Hepatic stellate cell (primary cell): ENCODE results near the gene REL.
"Not testable (repeated sequence)": the region's sequence is repeated elsewhere in the genome, so short reads cannot be mapped to it uniquely, and the experiment has no call there.

Experiments used
- DNase-seq: peaks from one replicate; pipeline ENCODE4 v3.0.0; 2011; ENCODE audit warnings: low spot score

Gene REL

DNA sequence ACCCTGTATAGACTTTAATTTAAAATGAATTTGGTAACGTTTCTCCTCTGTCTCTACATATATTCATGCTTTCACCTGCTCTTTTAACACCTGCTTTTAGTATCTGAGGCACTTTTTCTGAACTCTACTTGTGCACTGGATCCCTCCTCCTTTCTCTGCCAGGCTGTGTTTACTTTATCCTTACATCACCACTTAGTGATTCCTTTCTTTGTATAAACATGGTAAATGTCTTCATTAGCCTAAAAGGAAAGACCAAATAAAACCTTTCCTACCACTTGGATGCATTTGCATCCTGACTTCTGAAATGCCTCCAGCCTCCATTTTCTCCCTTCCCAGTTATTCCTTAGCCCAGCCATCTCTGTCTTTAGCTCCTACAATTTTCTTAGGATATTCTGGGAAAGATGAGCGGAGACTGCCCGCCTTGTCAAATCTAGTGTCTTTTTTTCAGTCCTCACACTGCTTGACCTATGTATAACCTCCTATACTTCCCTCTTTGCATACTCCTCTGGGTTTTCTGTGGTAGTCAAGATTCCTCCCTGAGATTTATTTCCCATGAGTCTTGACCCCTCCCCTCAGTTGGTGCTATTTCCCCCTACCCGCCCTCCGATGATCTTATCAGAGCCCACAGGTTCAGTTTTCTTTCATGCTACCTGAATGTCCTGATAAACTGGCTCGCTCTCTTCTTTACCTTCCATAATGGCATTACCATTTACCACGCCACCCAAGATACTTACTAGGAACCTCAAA is 44.8 kb downstream of the REL start:
- DNase-seq, result no peak

DNA sequence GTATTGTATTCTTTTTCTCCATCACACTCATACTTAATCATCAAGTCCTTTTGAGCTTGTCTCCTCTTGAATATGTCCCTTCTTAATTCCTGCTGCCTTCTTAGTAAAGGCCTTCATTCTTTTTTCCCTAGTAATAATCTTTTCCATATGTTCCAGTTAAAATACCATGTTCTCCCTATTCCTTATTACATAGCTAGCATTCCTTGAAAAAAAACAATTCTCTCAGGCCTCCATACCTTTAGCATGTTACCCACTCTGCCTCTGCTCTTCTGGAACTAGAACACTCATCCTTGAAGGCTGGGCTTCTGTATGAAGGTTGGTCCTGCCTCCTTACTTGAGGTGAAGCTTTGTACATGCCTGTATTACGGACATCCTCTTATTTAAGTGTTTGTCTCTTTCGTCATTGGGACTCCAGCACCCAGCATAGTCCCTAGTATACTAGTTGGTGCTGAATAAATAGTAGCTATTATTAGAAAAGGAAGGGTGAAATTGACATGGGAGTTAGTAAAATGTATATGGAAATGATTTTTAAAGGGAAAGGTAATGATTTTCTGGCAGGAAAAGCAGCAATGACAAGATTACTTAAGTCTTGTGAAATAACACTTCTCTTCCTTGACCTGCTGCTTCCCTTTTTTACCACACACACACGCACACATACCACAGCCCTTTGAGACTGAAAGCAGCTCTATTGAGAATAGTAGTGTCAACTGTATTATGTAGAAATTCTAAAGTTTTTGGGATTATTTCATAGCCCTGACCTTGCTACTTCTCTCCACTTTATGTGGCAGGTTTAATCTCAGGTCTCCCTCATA is 45.6 kb downstream of the REL start:
- DNase-seq, result no peak

DNA sequence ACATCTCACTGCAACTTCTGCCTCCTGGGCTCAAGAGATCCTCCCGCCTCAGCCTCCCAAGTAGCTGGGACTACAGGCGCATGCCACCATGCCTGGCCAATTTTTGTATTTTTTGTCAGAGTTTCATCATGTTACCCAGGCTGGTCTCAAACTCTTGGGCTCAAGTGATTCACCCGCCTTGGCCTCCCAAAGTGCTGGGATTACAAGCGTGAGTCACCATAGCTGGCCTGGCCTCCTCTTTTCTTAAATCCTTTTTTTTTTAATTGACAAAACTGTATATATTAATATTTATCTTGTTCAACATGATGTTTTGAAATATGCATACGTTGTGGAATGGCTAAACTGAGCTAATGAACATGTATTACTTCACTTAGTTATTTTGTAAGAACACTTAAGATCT is 50.7 kb downstream of the REL start:
- DNase-seq, result not testable (repeated sequence)

DNA sequence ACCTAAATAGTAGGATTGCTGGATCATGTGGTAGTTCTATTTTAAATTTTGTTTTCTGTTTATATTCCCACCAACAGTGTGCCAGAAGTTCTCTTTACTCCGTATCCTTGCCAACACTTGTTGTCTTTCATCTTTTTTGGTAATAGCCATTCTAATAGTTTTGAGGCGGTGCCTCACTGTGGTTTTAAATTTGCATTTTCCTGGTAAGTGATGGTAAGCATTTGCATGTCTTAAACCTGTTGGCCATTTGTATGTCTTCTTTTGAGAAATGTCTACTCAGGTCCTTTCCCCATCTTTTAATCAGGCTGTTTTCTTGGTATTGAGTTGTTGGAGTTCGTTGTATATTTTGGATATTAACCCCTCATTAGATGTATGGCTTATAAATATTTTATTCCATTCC is 51.6 kb downstream of the REL start:
- DNase-seq, result no peak

DNA sequence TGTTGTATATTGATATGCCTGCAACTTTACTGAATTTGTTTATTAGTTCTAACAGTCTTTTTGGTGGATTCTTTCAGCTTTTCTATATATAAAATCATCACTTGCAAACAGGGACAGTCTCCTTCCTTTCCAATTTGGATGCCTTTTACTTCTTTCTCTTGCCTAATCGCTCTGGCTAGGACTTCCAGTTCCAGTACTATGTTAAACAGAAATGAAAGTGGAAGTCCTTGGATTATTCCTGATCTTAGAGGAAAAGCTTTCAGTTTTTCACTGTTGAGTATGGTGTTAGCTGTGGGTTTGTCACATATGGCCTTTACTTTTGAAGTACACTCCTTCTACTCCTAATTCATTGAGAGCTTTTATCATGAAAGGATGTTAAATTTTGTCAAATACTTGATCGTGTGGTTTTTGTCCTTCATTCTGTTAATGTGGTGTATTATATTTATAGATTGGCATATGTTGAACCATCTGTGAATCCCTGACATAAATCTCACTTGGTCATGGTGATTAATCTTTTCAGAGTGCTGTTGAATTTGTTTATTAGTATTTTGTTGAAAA is 52.9 kb downstream of the REL start:
- DNase-seq, result no peak

DNA sequence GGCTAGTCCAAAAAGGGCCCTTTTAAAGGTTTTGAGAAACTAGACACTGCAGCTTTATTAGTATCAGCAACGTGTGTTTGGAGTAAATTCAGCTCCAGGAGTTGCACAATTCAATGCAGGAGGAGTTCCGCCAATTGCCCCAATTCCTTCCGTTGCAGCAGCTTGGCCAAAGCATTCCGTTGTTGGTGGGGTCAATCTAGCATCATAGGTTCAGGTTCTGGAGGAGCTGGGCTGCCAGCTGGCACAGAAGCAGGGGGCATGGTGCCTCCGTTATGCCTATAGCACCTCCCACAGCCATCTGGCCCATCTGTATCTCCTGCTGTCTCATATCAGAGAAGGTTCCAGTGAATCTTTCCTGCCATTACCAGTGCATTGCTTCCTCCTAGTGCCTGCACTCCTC is 55.4 kb downstream of the REL start:
- DNase-seq, result no peak

DNA sequence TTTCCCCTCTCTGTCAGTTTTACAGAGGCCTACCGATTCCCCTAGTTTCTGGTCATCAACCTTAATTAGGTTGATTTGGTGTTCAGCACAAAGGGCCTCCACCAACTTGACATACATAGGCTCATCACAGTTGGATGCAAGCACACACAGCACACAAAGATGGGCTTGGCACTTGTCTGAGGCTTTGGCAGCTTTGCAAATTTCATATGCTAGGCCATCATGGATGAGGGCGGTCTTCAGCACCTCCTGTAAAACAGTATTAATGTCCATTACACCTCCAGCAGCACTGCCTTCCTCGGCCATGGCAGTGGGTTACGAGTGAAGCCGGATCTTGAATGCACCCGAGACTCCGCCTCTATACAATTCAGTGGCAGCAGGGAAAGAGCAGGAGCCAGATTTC is 56.9 kb downstream of the REL start:
- no peak for DNase-seq

DNA sequence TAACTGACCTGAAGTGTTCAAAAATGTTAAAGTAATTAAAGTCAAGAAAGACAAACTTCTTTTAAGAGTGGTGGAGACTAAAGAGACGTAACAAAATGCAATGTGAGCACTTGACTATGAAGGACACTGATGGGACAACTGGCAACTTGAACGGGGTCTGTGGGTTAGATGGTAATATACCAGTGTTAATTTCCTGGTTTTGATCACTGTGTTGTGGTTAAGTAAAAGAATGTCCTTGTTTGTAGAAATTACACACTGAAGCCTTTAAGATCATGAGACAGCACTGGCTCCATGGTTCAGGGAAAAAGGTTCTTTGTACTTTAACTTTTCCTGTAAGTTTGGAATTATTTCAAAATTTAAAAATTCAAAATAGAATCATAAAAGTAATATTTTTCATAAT is 58.2 kb downstream of the REL start:
- no peak for DNase-seq

DNA sequence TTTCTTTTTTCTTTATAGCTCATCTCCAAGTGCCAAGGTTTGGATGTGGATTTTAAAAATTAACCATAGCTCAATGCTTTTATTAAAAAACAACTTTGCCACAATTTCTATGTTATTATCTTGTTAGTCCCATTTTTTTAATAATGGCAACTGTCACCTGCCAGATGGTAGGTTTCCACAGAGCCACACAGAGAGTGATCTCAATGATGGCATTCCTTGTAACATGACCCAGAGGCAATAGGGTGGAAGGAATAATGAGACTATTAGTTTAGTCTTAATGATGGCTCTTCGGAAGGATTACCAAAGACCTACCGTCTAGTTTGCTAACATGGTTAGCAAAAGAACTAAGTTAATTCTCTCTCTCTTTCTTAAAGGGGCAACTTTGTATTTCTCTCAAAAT is 64.0 kb downstream of the REL start:
- DNase-seq, result no peak

DNA sequence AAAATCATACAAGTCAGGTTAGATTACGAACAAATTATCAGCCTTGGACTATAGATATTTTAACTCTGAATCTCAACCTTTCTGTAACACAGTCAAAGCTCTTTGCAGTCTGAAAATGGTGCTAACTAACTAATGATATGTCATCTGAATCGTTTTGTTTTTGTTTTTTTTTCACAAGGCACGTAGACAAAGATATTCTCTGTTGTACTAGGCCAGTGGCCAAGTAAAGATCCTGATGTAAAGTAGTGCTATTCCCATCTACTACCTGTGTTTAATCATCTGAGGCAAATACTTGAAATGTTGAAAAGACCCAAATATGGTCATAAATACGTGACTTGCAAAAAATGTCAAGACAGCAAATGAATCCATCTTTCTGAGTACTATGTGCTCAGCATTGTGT is 65.7 kb downstream of the REL start:
- DNase-seq, result no peak

DNA sequence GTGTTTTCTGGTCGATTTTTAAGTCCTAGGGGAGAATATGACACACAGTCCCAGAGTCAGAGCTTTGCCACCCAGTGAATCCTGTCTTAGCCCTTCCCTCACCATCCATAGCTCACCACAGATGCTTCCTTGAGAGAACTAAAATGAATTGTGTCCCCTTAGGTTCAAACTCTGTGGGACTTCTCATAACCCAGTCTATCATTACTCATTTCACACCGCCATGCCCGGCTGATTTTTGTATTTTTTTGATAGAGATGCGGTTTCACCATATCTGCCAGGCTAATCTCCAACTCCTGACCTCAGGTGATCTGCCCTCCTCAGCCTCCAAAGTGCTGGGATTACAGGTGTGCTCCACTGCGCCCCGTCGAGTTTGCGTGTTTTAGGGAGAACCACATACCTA is 66.8 kb downstream of the REL start:
- no peak for DNase-seq

DNA sequence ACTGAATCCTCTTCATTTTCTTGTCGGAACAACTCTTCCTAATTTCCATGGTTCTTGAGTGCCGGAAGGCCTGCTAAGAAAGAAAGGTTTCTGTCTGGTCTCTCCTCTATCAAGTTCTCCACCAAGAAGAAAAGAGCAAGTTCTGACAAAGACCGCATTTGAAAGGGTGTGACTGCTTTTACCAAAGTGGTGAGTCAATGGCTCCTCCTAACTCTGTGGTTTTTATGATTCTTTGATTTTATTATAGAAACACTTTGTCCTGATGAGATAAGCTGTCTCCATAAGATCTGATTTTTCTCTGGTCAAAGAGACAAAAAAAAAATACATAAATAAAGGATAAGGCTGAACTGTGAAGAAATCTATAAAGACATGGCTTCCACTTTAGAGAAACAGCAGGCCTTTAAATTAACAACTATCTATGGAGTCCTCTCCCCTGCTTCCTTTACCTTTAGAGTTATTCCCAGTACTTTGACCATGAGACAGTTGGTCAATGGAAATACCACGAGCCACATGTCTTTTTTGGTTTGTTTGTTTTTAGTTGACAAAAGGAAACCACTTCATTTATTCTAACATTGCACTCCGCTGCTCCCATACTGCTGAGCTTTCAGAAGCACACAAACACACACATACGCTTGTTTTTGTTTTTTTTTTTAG is 67.7 kb downstream of the REL start:
- no peak for DNase-seq

DNA sequence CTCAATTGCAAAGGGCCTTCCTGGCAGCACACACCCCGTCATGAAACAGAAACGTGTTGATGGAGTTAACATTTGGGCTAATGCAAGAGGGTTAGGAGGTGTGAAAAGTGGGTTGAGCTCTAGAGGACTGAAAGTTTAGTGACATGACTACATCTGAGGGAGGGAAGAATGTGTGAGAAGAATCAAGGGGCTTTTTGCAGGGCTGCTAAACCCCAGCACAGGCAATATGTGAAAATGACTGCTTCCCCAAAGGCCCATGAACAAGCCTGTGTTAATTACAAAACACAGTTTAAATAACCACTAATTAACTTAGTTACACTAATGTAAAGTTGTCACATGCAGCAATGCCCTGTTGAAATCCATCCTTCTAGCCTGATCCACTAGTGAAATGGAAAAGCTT is 72.8 kb downstream of the REL start:
- no peak for DNase-seq

DNA sequence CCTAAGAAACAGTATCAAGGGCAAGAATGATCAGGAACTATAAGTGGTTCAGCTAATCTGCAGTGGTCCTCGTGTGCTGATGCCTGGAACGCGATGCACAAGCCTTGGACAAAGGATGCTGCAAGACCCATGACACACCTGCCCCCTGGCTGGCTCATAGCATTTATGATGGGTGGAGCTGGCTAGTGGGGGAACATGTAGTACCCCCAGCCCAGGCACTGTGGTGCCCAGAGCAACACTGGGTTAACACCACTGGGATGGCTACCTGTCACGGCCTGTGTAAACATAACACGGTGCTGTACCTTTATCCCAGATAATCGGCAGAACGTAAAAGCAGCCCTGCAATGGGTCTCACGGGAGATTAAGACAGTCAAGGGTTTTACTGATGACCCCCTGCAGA is 75.8 kb downstream of the REL start:
- no peak for DNase-seq

DNA sequence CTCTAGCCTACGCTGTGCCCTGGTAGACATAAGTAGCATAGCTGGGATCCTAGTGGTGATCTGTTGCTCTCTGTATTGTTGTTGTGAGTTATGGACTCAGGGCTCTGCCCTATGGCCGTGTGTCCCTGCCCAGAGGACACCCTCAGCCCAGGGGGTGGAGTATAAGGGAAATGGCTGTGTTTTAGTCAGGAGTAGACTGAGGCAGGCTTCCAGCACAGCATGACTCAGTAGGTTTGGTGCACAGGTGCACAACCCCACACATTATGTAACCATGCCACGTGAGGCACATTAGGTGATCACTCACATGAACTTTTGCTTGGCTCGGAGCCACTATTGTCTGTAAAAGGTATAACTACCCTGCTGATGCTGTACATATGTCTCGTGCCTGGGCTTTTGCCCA is 76.3 kb downstream of the REL start:
- DNase-seq, result no peak

DNA sequence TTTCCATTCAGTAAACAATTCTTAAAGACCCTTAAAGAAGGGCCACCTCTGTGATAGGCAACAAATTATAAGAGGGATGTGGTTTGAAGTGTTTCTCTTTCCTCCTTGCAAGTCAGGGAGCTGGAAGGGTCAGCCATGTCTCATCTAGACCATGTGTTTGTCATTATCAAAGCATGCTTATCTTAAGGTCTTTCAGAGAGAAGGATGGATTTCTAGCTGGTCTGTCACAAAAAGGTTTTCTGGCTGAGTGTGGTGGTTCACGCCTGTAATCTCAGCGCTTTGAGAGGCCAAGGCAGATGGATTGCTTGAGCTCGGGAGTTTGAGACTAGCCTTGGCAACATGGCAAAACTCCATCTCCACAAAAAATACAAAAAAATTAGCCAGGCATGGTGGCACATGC is 77.0 kb downstream of the REL start:
- no peak for DNase-seq

DNA sequence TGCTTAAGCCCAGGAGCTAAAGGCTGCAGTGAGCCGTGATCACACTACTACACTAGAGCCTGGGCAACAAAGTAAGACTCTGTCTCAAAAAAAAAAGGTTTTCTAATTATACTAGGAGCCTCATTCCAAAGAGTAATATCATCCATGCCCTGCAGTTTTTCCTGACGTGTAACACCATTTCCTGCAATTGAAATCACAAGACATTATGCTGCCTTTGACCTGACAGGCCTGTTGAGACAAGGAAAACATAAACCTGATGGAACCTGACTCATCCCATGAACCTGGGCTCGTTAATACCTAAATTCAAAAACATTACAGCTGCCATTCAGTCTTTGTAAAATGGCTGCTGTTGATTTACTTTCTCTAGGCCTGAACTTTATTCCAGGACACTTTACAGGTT is 77.4 kb downstream of the REL start:
- no peak for DNase-seq

DNA sequence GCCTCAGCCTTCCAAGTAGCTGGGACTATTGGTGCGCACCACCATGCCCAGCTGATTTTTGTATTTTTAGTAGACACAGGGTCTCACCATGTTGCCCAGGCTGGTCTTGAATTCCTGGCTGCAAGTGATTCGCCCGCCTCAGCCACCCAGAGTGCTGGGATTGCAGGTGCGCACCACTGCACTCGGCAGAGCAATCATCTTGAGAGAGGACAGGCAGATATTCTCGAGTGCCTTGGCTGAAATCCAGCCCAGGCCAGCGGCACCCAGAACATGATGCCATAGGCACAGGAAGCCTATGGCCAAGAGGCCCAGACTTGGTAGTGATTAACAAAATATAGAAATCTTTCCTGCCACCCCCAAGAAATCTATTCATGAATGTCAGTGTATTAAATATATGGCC is 78.1 kb downstream of the REL start:
- no peak for DNase-seq

DNA sequence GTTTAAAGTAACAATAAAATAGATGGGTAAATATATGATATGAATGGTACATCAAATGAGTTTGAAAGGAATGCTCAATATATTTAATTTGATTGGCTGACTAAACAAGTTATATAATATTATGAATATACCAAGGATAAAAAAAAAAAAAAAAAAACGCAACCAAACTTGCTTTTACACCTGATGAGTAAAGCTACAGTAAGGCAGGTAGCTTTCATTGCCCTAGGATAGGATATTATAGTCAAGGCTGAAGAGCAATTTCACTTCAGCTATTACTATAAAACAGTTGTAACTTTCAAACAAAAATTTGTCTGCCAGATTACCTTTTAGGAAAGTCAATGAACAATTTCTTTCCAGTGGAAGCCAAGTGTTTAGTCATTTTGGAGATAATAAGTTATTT is 79.3 kb downstream of the REL start:
- DNase-seq, result no peak

DNA sequence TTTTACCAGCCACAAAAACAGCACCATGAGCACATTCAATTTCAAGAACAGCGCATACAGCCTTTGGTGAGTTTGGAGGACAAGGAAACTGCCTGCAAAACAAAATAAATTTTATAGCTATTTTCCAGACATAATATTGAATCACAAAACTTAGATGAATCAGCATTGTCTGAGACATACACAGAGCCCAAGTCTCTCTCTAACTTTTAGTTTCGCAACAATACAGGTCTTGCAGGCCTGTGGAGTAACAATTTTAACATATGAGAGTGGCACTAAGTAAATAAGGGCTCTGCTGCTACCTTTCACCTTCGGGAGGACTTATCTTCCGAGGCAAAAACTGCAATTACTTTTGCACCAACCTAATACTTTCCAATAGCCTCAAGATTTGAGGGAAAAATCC is 80.1 kb downstream of the REL start:
- DNase-seq, result no peak

DNA sequence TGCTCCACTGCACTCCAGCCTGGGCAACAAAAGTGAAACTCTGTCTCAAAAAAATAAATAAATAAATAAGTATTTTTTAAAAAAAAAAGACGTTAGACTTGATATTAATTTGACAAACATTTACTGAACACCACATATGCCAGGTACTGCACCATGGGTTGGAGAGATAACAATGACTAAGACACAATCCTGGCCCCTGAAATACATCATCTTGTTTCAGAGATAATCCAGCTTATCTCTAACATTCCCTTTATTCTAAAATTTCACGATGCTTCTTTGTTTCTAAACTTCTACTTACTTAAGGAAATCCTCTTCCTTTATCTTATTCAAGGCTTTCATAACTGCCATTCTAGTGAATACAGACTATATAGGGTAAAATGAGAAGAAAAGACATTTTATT is 81.2 kb downstream of the REL start:
- no peak for DNase-seq

DNA sequence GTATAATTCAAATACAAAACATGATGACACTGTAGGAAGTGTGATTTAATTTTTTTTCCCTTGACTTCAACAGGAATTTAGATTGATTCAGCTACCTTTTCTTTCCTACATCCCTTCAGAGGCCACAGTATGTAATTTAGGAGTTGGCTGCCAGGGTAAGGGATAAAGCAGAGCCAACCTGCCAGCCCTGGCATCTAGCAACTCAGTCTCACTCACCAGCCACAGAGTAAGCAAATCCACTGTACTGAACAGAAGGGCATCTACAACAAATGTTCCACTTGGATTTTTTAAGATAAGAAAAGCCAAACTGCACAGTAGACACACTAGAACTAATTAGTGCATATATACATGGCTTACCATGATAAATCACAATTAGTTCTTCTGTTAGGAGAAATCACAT is 81.8 kb downstream of the REL start:
- no peak for DNase-seq
